ENCODE measurements around the gene LRPPRC.

The LRPPRC gene

GRCh38 chr2:43898134-43898837 lies 97.5 kb downstream of the LRPPRC start:
- DNase-seq (ENCODE audit: low read depth) = no peak
- no peak for TF ChIP-seq CTCF (IDR thresholded peaks at IDR 0.05; ENCODE audit: low read depth, low read length, missing control alignments)
- H3K4me3 ChIP-seq (ENCODE audit: low read depth, low read length) = no peak overlapping the region

DNA sequence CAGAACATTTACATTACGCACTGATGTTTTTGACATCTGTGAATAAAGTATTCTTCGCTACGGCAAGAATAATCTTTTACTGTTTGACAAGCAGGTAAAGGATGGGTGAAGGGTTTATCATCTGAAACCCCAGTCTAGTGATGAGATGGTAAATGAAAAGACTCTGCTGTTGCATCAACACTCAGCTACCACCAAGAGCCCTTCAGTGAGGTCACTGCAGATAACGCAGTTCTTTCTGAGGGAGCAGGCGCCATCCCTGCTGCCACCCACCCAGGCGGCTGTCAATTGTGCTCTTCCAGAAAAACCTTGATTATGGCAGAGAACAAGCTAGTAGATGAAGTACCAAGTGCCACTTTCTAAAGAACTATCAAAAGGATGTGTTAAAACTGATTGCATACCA lies 98.3 kb downstream of the LRPPRC start:
- DNase-seq (ENCODE audit: low read depth) = no peak
- no peak for TF ChIP-seq CTCF (IDR thresholded peaks at IDR 0.05; ENCODE audit: low read depth, low read length, missing control alignments)
- H3K4me3 ChIP-seq (ENCODE audit: low read depth, low read length) = no peak overlapping the region

DNA sequence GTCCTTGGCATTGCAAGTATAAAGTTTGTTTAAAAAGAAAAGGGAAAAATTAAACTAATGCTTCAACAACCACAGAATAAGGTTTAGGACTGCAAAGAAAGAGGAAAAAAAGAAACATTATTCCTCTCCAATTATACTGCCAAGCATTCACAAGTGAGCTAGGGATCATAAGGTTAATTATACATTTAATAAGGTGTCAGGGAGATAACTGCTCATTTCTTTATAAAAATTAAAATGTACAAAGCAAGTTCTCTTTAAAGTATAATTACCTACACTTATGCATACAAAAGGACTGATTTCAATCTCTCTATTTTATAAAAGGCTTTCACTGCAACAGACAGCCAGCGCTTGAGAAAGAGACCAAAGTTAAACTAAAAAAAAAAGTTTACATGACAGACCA lies 98.9 kb downstream of the LRPPRC start:
- DNase-seq (ENCODE audit: low read depth) = no peak
- H3K4me3 ChIP-seq (ENCODE audit: low read depth, low read length) = no peak overlapping the region
- TF ChIP-seq CTCF (IDR thresholded peaks at IDR 0.05; ENCODE audit: low read depth, low read length, missing control alignments) = no peak

DNA sequence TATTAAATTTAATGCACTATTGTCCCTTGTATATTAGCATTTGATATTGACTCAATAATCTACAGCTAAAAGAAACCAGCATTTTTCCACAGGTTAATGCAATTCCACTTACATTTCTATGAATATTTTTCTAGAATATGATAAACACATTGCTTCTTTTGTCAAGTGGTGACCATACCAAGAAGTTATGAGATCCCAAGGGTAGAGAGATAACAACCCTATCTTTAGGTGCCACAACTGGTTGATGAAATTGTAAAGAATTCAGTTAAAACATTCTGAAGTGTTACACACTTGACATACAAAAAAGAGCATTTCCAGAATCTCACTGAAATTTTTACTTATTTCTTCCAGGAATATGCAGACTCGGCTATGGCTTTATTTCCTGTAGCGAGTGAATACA lies 101.0 kb downstream of the LRPPRC start:
- no peak overlapping the region for H3K4me3 ChIP-seq (ENCODE audit: low read depth, low read length)
- no peak for DNase-seq (ENCODE audit: low read depth)
- TF ChIP-seq CTCF (IDR thresholded peaks at IDR 0.05; ENCODE audit: low read depth, low read length, missing control alignments) = no peak

DNA sequence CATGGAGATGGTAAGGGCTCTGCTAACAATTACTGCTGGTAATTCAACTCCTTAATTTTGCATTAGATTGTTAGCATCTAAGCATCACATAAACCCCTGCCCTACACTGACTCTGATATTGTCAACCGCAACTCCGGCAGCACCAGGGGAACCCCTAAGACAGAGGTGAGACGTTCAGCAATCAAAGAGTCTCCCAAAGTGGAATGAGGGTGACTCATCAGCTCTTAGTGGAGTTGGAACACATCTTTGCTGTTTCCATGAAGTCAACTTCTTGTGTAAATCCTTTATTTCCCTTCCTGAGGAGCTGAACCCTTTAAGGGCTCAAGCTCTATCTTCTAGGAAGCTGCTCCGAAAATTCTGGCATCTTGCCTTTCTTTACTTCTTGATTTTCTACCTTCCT lies 104.9 kb downstream of the LRPPRC start:
- no peak for DNase-seq (ENCODE audit: low read depth)
- no peak for TF ChIP-seq CTCF (IDR thresholded peaks at IDR 0.05; ENCODE audit: low read depth, low read length, missing control alignments)

DNA sequence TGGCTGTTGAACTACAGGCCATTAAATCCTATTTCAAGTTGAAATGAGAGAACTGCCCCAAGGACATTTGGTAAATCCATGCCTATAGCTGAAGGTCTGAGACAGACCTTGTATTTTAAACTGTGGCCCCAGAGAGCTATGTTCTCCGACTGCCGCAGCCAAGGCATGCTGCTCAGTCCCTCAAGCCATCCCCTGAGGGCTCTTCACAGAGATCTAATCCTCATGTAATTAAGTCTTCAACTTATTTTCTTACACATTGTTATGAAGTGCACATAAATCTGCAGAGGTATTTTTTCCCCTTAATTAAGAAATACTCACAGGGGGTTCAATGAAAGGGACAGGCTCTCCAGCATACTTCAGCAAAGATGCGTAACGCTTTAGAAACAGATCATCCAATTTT lies 106.4 kb downstream of the LRPPRC start:
- TF ChIP-seq CTCF (IDR thresholded peaks at IDR 0.05; ENCODE audit: low read depth, low read length, missing control alignments) = no peak
- DNase-seq (ENCODE audit: low read depth) = no peak
- no peak overlapping the region for H3K4me3 ChIP-seq (ENCODE audit: low read depth, low read length)

More for the DNA sequence above, 104.9 kb downstream of the LRPPRC start:
- H3K4me3 ChIP-seq (ENCODE audit: low read depth, low read length) = no peak overlapping the region

DNA sequence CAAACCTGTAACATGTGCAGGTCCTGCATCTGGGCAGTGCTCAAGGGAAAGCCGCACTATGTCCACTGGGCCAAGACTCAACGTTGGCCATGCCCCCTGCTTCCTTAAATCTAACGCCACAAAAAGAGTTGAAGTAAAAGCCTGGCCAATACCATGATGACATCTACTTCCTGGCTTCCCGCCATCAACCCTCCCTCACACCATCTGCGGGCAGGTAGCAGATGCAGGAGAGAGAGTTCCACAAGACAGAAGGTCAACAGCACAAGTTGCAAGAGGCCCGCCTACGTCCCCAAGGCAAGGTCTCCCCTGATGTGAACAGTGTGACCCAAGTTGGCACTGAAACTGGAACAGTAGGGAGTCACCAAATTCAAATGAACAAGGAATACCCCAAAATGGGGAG lies 108.6 kb downstream of the LRPPRC start:
- TF ChIP-seq CTCF (IDR thresholded peaks at IDR 0.05; ENCODE audit: low read depth, low read length, missing control alignments) = no peak
- DNase-seq (ENCODE audit: low read depth) = no peak
- no peak overlapping the region for H3K4me3 ChIP-seq (ENCODE audit: low read depth, low read length)
